HG02870 (cell line): Measurements from ENCODE around the gene MBD5.

ENCODE experiments used
- ATAC-seq: cut with Tn5 transposase; IDR thresholded peaks from one replicate; pipeline ENCODE4 v1.9.1; 2021; ENCODE audit warnings: mild to moderate bottlenecking, moderate library complexity; ENCODE audit not compliant: unreplicated experiment

Gene MBD5

GRCh38 chr2:148298196-148298595 is 277.3 kb downstream of the MBD5 start:
- ATAC-seq = no peak

GRCh38 chr2:148299616-148300015 is 278.7 kb downstream of the MBD5 start:
- no peak for ATAC-seq

- ATAC-seq = no peak
These were observed 279.7 kb downstream of the MBD5 start for GRCh38 chr2:148300544-148300943.

- ATAC-seq = no peak
These were observed 280.5 kb downstream of the MBD5 start for GRCh38 chr2:148301362-148301761.

GRCh38 chr2:148302526-148302925 is 281.6 kb downstream of the MBD5 start:
- ATAC-seq = no peak

GRCh38 chr2:148303161-148303560 is 282.3 kb downstream of the MBD5 start:
- no peak for ATAC-seq

- ATAC-seq = no peak
These were observed 284.6 kb downstream of the MBD5 start for GRCh38 chr2:148305476-148305875.

GRCh38 chr2:148306027-148306426 is 285.1 kb downstream of the MBD5 start:
- no peak for ATAC-seq

GRCh38 chr2:148317598-148317997 is 296.7 kb downstream of the MBD5 start:
- no peak for ATAC-seq

GRCh38 chr2:148338541-148338940 is 317.6 kb downstream of the MBD5 start:
- no peak for ATAC-seq

- no peak for ATAC-seq
These were observed 321.2 kb downstream of the MBD5 start for GRCh38 chr2:148342086-148342485.

GRCh38 chr2:148350199-148350598 is 329.3 kb downstream of the MBD5 start:
- ATAC-seq = no peak

GRCh38 chr2:148351437-148352143 is 330.7 kb downstream of the MBD5 start:
- ATAC-seq = no peak

- ATAC-seq = no peak
These were observed 337.5 kb downstream of the MBD5 start for GRCh38 chr2:148358375-148358774.

GRCh38 chr2:148360662-148361061 is 339.8 kb downstream of the MBD5 start:
- ATAC-seq = no peak

GRCh38 chr2:148362144-148362796 is 341.4 kb downstream of the MBD5 start:
- no peak for ATAC-seq

- ATAC-seq = no peak
These were observed 354.3 kb downstream of the MBD5 start for GRCh38 chr2:148375214-148375613.

GRCh38 chr2:148391324-148391723 is 370.4 kb downstream of the MBD5 start:
- ATAC-seq = no peak

GRCh38 chr2:148402786-148403185 is 381.9 kb downstream of the MBD5 start:
- no peak for ATAC-seq

GRCh38 chr2:148410899-148411298 is 390.0 kb downstream of the MBD5 start:
- no peak for ATAC-seq

GRCh38 chr2:148416248-148416647 is 395.4 kb downstream of the MBD5 start:
- ATAC-seq = no peak

- no peak for ATAC-seq
These were observed 409.2 kb downstream of the MBD5 start for GRCh38 chr2:148430101-148430500.

- ATAC-seq = no peak
These were observed 427.0 kb downstream of the MBD5 start for GRCh38 chr2:148447877-148448276.
